Putamen (tissue), 1 donor: ENCODE measurements around the gene PARP9.
A peak's percentile ranks its signal among the peaks of the same experiment; 100 is the strongest.
"Not testable (repeated sequence)": the region's sequence is repeated elsewhere in the genome, so short reads cannot be mapped to it uniquely, and the experiment has no call there.

ENCODE experiments used
- DNase-seq: peaks from one replicate; pipeline ENCODE4 v3.0.0-alpha.2; 2016; ENCODE audit warnings: low spot score

Gene PARP9

DNA sequence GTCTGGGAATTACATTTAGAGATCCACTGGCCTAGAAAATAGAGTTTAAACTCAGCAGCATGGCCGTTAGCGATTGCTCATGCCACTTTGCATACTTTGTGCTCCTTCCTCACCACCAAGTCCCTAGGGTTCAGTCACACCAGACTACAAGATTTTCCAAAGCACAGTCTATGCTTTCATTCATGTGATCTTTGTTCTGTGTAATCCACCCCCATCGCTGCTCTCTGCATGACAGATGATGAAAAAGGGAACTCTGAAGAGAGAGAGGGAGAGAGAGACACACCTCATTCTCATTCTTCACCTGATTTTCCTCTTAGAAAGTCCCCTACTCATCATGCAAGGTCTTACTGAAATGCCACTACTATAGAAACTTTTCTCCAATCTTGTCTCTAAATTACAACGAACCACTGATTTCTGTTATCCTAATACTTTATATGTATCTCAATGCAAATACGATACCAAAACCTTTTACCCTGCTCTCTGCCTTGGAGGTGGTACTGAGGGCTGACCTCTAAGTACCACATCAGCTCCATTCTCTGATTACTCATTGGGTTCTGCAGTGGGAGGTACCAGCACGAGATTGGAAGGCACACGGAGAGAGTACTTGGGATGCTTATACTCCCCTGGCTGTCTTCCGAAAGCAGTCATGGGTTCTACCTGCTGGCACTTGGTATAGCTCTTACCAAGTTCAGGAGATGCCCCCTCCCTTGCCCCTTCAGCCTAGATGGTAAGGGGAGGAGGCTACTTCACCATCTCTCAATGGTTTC lies 12.3 kb upstream of the PARP9 start:
- DNase-seq = no peak

GRCh38 chr3:122572940-122573412 lies 8.9 kb upstream of the PARP9 start:
- no peak for DNase-seq

- no peak for DNase-seq
Measured at GRCh38 chr3:122568755-122569154, 4.7 kb upstream of the PARP9 start.

GRCh38 chr3:122568131-122568530 lies 4.0 kb upstream of the PARP9 start:
- DNase-seq = not testable (repeated sequence)

GRCh38 chr3:122563717-122564025 lies 429 bp downstream of the PARP9 start:
- DNase-seq = no peak

- no peak for DNase-seq
Measured at GRCh38 chr3:122562923-122563716, 980 bp downstream of the PARP9 start.

DNA sequence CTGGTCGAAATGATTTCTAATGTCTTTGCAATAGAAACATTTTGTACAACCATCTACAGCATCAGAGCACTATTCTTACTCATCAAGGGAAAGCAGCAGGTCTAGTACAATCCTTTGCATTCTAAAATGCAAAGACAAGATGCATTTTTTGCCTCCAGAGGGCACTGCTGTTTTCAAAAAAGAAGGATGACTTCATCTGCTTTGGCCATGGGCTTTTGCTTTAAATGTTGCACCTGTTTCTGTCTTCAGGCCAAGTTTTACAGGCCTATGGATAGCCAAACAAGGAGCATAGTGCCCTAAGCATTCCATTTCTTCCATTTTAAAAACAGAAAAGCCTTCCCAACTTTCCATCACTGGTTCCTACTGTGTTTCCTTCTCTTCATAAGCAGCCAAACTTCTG lies 3.4 kb downstream of the PARP9 start:
- DNase-seq = peak; percentile 28

GRCh38 chr3:122559906-122560305 lies 4.2 kb downstream of the PARP9 start:
- no peak for DNase-seq

DNA sequence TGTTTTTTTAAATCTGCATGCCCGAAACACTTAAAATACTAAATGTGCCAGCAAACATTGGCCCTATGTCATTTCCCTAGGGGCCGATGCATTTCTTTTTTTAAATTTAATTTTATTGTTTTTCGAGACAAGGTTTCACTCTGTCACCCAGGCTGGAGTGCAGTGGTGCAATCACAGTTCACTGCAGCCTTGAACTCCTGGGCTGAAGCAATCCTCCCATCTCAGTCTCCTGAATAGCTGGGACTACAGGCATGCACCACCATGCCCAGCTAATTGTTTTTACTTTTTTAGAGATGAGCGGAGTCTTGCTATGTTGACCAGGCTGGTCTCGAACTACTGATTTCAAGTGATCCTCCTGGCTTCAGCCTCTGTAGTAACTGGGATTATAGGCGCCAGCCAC lies 5.5 kb downstream of the PARP9 start:
- no peak for DNase-seq

GRCh38 chr3:122557356-122557755 lies 6.7 kb downstream of the PARP9 start:
- DNase-seq = no peak

DNA sequence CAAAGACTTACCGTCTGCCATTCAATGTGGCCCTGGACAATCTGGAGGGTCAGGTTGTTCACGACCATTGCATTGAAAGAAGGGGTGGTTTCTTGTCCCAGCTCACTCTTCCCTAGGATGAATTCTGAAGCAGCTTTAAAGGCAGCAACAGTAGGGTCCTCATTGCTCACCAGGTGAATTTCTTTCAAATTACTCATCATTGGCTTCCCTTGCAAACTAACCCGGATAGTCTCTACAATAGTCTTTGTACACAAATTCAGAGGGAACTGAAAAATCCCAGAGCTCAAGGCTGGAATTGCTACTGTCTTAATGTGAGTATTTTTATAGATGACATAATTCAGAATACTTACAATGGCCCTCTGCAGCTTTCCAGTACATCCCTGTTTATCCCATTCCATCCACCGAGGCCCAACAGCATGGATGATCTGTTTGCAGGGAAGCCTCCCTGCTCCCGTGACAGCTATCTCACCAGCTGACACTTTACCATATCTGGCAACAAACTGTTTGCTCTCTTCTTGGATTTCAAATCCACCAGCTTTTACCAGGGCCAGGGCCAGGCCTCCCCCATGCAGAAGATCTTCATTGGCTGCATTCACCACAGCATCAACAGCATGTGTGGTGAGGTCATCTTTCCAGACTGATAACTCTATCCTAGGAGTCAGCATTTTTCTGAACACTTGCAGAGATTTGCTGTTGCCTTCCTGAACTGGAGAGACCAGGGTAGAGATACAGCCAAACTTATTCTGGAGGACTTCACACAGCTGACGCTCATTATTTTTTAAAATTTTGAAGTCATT lies 8.6 kb downstream of the PARP9 start:
- no peak for DNase-seq

- DNase-seq = no peak
Measured at GRCh38 chr3:122553171-122553570, 10.9 kb downstream of the PARP9 start.

DNA sequence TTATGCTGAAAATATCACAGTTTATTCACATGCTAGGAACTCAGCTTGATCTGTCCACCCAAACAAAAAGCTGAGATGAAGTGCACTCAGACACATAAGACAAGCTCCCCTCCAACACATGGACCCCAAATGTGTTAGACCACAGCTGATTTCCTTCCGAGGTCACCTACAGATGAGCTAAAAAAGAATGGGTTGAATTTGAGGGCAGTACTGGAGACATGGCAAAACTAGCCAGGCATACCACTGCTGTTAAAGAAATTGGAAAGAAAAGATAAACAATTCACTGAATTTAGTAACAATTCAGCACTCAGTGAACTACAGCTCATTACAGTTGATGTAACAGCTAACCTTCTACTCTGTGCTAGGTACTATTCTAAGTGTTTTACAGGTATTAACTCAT lies 15.5 kb downstream of the PARP9 start:
- no peak for DNase-seq

GRCh38 chr3:122548076-122548475 lies 16.0 kb downstream of the PARP9 start:
- no peak for DNase-seq

DNA sequence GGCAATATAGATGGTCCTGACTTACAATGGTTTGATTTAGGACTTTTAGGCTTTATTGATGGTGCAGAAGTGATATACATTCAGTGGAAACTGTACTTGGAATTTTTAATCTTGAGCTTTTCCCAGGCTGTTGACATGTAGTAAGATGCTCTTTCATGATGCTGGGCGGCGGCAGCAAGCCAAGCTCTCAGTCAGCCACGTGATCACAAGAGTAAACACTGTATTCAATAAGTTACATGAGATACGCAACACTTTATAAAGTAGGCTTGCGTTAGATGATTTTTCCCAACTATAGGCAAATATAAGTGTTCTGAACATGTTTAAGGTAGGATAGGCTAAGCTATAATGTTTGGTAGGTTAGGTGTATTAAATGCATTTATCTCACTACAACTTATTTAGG lies 17.9 kb downstream of the PARP9 start:
- no peak for DNase-seq

GRCh38 chr3:122538956-122539490 lies 25.1 kb downstream of the PARP9 start:
- no peak for DNase-seq

GRCh38 chr3:122536632-122537001 lies 27.5 kb downstream of the PARP9 start:
- DNase-seq = no peak

DNA sequence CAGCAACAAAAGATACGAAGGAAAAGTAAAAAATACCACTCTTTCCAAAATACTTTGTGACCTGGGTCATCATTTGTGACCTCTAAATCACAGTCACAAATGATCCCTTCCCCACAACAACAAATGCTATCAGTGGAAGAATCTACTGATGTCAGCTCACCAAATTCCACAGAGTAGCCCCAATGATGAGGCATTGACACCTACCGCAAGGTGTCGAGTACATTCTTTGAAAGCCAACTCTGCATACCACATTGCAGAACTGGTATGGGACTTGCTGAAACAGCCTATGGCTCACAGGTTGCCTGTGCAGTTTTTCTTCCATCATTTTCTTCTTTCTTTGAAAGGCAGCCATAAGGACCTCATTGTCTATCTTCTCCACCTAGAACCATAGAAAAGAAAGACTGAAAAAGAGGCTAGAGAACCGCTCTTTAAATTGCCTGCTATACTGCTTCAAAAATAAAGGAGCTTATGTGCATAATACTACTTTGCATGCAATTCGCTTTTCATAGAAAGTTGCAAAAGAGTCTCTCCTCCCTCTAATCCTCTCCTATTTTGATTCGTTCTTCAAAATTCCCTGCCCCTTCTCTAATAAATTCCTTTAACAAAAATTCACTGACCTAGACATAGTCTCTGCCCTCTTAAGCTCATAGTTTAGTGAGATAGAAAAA lies 28.0 kb downstream of the PARP9 start:
- no peak for DNase-seq

GRCh38 chr3:122533931-122534334 lies 30.2 kb downstream of the PARP9 start:
- no peak for DNase-seq

- DNase-seq = no peak
Measured at GRCh38 chr3:122533480-122533879, 30.6 kb downstream of the PARP9 start.

DNA sequence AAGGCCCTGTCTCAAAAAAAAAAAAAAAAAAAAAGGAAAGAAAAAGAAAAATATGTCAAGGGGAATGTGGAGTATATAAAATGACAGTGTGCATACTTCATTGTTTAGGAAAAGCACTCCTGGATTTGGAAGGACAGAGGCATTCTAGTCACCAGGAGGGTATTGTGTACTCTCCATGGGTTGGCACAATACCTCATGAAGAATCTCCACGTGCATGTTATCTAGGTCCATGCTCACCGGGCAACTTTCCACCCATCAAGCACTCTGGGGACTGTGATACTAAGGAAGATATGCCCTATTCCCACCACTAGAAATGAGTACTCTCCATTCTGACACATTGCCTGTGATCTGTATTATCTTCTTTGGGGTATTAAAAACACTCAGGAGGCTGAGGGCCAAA lies 33.9 kb downstream of the PARP9 start:
- DNase-seq = no peak

- no peak for DNase-seq
Measured at GRCh38 chr3:122523317-122523716, 40.8 kb downstream of the PARP9 start.
